Stimulated activated CD8-positive, alpha-beta memory T cell treated with anti-CD3 and anti-CD28 coated beads, Interleukin-15, amount 100 ng/mL, for 4 hours (primary cell): Measurements from ENCODE around the gene WDR48.

Source experiments
- DNase-seq, 2 donors: peaks; one replicate each; pipeline ENCODE4 v3.0.0-alpha.2; 2020; ENCODE audit warnings: low read depth in 2 of 2

WDR48 gene

DNA sequence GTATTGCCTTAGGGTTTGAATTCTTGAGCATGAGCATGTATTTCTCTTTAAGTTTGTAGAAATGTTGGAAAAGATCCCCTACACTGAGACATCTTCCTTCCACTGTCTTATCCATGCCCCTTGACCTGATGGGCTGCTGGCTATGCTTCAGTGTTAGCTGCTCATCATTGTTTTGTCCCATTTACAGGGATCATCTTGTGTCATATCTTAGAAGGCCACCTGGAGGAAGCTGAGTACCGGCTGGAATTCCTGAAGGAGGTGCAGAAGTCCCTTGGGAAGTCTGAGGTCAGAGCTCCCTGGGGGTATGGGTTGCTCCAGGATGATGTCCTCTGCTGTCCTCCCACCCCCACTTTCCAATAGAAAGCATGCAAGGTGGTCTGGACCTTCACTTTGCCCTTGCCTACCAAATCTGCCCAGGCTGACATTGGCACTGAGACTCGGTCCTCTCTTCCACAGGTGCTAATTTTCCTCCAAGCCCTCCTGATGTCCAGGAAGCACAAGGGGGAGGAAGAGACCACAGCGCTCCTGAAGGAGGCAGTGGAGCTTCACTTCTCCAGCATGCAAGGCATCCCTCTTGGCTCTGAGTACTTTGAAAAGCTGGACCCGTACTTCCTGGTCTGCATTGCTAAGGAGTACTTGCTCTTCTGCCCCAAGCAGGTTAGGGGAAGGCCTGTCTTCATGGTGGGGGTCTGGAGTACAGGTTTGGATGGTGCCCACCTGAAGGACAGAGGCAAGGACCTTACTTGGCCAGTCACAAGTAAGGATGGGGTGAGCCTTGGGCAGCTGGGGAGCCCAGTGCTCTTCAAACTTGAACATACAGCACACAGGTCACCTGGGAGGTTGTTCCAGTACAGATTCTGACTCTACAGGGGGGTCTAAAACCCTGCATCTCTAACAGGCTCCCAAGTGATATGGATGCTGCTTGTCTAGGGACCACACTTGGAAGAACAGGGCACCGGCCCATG lies 73.3 kb downstream of the WDR48 start:
- no peak for DNase-seq

DNA sequence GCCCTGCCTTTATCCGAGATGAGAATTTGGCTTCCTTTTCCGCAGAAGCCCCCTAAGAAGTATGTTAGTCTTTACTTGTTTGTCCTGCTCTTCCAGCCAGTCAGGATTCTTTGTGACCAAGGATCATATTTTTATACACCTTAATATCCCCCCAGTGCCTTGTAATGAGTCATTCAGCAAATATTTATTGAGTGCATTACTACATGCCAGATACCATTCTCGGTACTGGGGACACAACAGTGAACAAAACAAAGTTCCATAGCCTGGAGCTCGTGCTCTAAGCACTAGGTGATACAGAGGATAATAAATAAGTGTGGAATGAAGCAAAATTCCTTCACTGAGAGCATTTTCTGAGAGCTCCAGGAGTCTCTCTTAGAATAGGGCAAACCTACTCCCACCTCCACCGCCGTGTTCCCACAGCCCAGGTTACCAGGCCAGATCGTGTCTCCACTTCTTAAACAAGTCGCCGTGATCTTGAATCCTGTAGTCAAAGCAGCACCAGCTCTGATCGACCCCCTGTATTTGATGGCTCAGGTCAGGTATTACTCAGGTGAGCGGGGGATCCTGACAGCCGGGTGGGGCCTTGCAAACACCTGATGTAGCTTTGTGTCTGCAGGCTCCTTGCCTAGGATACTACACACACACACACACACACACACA lies 74.2 kb downstream of the WDR48 start:
- no peak for DNase-seq

DNA sequence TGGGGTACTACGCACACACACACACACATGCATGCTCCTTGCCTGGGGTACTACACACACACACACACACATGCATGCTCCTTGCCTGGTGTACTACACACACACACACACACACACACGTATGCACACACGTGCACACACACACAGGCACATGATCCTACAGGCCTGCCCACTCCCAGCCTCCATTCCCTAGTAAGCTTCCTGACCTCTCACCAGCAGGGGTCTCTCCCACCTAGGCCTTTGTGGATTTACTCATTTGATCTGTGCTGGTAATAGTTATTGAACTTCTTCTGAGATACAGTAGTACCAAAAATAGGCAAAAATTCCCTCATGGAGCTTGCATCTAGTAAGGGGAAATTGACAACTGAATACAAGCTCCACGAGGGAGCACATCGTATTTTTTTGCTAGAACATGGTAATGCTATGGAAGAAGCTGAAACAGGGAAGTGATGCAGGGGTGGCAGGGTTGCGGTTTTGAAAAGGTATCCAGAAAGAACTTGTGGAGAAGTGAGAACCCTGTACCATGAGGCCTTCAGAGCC lies 74.8 kb downstream of the WDR48 start:
- DNase-seq = no peak

DNA sequence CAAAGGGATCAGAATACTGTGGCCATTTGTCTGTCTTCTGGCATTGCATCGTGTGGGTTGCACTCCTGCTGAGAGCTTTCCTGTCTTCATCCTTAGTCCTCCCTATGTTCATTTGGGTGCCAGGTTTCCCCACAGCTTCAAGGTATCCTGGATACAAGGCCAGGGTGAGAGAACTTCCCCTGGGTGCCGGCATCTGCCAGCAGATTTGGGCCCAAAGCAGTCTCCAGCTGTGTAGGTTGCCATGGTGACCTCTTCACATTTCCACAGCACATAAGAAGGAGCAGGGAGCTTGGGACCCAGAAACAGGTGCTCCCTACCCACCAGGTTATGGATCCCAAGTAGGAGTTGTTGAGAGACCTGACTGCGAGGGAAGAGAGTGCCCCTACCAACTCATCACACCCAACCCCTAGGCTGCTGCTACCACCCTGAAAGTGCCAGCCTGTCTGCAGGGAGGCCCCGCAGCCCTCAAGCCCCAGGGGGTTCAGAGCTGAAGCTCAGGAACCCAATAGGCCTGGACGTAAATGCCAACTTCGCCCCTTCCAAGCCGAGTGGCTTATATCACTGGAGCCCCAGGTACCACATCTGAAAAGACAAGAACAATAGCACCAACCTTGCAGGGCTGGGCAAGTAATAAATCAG lies 75.6 kb downstream of the WDR48 start:
- no peak for DNase-seq

DNA sequence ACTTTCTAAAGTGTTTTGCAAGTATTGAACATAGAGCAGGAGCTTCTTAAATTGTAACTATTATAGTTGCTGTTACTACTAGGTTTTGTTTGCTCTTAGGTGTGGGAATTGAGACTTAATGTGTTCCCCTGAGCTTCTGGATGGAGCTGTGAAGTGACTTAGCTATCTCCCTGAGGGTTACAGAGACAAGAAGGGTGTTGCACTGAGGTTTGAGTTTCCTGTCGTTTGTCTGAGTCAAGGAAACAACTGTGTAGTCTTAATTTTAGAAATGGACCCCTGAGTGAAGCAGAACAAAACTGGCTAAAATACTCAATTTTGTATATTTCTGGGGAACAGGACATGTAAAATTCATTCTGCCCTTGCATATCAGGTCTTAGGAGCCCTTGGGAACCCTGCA lies 76.1 kb downstream of the WDR48 start:
- no peak for DNase-seq

DNA sequence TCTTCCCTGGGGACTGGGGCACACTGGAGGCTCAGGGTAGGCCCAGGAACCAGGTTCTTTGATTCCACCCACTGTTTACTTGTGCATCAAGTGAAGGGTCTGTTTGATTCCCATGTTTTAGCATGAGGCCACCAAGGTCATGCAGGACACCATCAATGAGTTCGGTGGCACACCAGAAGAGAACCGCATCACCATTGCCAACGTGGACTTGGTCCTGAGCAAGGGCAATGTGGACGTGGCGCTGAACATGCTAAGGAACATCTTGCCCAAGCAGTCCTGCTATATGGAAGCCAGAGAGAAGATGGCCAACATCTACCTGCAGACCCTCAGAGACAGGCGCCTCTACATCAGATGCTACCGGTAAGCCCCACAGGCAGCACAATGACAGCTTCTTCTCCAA lies 77.1 kb downstream of the WDR48 start:
- DNase-seq = no peak

DNA sequence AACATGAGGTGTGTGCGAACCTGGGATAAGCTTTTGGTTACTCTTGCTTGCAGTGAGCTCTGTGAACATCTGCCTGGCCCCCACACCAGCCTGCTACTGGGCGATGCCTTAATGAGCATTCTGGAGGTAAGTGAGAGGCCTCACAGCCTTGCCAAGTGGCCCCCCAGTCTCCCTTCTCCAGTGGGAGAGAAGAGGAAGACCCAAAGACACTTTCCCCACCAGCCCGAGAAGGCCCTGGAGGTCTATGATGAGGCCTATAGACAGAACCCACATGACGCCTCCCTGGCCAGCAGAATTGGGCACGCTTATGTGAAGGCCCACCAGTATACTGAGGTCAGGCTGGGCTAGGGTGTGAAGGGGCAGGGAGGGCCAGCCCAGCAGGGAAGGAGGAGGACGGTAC lies 78.2 kb downstream of the WDR48 start:
- no peak for DNase-seq

DNA sequence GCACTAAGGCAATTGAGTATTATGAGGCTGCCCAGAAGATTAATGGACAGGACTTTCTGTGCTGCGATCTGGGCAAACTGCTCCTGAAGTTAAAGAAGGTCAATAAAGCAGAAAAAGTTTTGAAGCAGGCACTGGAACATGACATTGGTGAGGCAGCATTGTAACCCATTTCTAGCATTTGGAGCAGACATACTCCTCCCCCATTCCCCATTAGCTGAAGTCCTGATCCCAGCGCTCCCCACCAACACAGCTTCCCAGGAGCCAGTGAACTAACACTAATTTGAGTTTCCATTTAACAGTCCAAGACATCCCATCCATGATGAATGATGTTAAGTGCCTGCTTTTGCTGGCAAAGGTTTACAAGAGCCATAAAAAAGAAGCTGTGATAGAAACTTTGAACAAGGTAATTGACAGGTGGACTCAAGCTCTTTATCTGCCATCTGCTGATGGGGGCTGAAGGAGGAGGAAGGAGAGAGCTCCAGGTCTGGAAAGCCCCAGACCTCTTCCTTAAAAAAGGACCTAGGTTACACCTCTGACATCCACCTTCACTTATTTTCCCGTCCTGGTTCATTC lies 79.0 kb downstream of the WDR48 start:
- no peak for DNase-seq

DNA sequence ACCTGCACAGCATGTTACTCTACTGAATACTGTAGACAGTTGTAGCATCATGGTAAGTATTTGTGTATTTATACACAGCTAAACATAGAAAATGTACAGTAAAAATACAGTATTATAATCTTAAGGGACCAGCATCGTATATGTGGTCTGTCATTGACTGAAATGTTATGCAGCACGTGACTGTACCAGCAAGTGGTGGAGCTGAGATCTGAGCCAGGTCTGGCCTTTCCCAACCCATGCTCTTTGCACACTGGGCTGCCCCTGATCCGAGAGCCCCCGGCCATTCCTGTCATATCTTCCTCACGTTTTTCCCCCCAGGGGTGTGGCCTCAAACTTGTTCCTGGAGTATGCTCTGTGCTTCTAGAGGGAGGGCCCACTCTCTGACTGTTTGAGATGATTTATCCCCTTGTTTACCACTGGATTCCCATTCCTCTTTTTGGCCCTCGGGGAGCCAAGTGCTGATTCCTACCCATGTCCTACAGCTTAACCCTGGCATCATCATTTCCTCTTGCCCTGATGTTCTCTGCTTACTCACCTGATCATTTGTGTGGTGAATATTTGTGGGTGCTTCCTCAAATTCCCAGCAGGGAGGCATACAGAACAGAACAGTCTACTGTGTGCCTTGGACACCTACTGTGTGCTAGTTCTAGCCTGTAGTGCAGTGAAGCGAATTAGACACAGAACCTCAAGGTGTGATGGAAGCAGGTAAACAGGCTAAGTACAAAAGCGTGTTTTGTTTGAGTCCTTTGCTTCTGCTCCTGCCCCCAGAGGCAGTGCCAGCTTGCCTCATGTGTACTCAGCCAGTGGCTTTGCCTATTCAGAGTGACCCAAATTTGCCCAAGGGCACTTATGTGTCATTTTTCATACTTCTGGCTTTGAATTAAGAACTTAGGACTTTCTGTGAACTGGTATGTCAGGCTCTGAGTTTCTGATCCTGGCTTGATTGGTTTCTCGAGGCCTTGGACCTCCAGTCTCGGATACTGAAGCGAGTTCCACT lies 80.6 kb downstream of the WDR48 start:
- no peak for DNase-seq

DNA sequence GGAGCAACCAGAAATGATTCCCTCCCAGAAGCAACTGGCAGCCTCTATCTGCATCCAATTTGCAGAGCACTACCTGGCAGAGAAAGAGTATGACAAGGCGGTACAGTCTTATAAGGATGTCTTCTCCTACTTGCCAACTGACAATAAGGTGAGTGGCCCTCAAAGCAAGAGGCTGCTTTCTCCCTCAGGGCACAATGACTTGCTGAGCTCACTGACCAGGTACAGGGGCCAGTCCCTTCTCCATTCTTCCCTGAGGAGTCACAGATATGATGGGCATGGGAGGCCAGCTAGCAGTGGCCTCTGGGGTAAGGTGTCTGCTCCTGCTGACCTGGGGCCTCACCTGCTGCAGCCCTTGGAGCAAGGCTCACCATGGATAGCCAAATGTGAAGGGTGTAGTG lies 81.3 kb downstream of the WDR48 start:
- no peak for DNase-seq

DNA sequence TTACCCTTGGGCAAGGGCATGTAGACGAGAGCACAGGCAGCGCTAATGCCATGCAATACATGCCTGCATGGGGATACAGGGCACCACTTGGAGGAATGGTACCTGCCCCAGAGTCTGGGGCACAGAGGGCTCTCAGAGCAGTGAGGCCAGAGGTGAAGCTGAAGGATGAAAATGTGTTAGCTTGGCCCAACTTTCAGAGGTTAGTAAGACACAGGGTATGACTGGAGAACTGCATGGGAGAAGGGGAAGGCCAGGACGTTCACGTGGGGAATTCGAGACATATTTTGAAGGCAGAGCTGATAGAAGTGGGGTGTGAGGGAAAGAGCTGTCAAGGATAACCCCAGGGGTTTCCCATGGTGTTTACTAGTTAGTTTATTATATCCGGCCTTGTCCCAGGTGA lies 82.0 kb downstream of the WDR48 start:
- DNase-seq = no peak

DNA sequence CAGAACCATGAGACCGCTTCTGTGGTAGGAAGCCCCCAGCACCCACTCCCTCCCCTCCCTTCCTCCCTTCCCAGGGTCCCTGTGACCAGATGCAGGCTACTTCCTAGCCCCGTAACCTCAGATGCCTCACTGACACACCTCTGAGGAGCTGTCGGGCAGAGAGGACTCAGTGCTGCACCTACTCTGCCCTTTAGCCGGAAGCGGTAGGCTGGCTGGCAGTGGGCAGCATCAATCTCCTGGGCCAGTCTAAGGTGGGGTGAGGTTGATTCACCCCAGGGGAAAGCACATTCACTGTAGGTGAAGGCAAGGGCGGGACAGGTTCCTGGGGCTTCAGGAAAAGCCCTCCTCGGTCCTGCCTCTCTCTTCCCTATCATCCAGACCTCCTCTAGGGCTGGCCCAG lies 82.5 kb downstream of the WDR48 start:
- DNase-seq = no peak

DNA sequence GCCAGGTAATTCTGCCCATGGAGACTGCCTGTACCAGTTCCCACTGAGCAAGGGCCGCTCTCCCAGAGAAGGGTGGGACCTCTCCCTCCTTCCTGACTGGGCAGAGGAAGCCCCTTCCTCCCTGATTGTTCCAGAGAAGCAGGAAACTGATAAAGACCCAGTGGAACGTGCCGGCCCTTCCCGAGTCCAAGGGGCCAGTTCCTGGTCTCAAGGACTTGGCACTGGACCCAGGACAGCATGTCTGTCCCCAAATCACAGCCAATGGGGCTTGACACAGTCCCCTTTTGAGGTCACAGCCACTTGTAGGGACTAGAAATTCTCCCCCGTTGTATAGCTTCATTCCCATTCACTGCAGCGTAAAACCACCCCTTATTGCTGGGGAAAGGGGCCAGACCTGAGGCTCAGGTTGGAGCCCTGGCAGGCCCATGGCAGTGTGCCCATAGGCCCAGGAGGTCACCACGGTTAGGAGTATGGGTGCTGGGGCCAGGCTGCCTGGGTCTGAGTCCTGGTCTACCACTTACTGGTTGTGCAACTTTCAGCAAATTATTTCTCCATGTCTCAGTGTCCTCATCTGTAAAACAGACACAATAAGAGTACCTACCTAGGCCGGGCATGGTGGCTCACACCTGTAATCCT lies 83.5 kb downstream of the WDR48 start:
- DNase-seq = no peak

DNA sequence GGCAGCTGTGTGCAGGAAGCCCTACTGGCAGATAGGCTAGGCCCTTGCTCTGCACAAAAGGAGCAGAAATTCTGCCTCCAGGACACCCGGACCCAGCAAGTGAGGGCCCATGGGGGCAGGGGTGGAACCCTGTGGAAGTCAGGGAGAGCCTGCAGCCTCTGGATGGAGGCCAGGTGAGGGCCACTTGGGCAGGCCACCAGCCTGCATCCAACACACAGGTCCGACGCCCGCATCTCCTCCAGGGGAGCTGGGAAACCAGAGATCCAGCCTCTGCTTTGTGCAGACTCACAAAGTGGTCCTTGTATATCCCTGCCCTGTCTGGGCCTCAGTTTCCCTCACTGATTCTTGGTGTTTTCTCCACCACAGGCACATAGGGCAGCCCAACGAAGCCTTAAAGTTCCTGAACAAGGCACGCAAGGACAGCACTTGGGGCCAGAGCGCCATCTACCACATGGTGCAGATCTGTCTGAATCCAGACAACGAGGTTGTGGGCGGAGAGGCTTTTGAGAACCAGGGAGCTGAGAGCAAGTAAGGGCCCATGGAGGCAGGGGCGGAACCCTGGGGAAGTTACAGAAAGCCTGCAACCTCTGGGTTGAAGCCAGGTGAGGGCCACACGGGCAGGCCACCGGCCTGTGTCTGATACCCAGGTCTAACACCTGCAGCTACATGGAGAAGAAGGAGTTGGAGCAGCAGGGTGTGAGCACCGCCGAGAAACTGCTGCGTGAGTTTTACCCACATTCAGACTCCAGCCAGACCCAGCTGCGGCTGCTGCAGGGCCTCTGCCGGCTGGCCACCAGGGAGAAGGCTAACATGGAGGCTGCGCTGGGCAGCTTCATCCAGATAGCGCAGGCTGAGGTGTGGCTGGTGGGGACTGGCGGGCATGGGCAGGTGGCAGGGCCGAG lies 85.0 kb downstream of the WDR48 start:
- no peak for DNase-seq

DNA sequence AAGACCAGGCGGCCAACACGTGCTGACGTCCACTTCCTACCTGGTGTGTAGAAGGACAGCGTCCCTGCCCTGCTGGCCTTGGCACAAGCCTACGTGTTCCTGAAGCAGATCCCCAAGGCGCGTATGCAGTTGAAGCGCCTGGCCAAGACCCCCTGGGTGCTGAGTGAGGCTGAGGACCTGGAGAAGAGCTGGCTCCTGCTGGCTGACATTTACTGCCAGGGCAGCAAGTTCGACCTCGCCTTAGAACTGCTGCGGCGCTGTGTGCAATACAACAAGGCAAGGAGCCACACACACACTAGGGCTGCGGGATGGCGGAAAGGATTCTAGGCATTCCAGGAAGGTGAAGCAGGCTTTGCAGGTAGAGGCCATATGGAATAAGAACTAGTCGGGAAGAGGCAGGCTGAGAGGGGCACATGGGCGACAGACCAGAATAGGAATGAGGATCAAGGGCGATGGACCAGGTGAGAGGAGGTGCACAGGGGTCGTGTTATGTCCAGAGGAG lies 85.7 kb downstream of the WDR48 start:
- no peak for DNase-seq

DNA sequence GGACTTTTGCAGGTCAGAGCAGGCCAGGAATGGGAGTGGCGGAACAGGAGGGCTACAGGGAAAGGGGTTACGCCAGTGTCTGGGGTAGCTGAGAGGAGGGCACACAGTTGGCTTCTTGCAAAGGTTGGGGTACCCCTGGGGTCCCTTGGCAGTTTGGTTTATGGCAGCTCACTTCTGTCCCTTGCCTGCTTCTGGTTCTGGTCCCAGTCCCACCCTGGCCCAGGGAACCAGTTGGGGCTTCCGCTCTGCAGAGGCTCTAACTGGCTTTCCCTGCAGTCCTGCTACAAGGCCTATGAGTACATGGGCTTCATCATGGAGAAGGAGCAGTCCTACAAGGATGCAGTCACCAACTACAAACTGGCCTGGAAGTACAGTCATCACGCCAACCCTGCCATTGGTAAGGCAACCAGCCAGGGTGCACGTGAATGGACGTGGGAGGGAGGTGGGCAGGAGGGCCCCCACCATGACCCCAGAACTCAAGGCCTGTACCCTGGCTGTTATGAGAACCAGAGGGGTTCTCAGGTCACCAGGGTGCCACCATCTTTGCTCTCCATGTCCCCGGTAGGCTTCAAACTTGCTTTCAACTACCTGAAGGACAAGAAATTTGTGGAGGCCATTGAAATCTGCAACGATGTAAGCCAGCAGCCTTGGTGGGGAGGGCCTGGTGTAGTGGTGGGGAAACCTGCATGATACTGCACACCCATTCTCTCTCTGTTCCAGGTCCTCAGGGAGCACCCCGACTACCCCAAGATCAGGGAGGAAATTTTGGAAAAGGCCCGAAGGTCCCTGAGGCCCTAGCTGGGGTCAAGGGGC lies 86.4 kb downstream of the WDR48 start:
- no peak for DNase-seq

DNA sequence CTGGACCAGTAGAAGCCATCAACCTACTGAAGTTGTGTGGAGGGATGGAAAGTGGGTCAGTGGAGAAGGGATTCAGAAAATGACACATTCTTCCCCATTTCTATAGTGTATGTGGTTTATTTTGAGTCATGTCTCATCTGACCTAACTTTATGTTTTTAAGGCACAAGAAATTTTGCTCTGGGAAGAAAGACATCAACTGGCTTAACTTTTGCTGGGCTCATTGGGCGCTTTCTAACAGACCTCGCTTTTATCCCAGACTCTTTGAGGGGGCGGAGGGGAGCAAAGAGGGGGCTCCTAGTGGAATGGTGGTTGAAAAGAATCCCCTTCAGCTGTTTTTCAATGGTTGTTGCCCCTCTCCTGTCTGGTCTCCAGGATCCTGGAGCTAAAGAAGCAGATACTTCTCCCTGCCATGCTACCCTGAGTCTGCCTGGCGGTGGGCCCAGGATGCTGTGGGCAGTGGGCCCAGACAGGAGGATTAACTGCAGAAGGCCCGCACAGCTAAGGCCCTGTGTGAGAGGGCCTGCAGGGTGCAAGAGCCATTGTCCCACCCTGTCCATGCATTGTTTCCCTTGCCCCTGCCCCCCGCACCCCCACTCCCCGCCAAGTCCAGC lies 87.1 kb downstream of the WDR48 start:
- no peak for DNase-seq

DNA sequence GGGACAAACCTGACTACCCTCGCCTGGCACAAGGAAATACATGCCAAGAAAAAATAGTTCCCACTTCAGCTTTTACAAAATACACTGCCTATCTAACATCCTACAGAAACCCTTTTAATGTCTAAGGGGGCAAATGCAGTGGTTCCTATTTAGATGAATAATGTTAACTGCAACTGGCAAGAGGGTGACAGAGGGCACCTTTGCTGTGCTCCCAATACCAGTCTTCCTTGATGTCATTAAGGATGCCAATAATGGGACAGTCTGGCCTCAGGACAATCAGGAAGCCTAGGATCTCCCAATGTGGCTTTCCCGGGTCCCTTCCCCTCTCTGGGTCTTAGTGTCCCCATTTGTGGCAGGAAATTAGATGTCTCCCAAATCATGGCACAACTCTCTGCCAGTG lies 87.6 kb downstream of the WDR48 start:
- DNase-seq = no peak
